Smooth muscle cell of bladder (primary cell): ENCODE data around the gene RGMA. TPM values are rescaled to one million over a fixed set of nuclear protein-coding genes. Genes with fewer than 3 reads are reported as not detected.

Experiments
- total RNA-seq: library from RNA; depleted of rRNA; stranded (reverse); fragments of >200 nt; gene quantifications from 2 replicates; pipeline ENCODE4 v1.2.3, GENCODE V29; 2014

Gene RGMA, protein sequence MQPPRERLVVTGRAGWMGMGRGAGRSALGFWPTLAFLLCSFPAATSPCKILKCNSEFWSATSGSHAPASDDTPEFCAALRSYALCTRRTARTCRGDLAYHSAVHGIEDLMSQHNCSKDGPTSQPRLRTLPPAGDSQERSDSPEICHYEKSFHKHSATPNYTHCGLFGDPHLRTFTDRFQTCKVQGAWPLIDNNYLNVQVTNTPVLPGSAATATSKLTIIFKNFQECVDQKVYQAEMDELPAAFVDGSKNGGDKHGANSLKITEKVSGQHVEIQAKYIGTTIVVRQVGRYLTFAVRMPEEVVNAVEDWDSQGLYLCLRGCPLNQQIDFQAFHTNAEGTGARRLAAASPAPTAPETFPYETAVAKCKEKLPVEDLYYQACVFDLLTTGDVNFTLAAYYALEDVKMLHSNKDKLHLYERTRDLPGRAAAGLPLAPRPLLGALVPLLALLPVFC
- 0.28 and 0.46 TPM in 2 replicates for total RNA-seq

DNA sequence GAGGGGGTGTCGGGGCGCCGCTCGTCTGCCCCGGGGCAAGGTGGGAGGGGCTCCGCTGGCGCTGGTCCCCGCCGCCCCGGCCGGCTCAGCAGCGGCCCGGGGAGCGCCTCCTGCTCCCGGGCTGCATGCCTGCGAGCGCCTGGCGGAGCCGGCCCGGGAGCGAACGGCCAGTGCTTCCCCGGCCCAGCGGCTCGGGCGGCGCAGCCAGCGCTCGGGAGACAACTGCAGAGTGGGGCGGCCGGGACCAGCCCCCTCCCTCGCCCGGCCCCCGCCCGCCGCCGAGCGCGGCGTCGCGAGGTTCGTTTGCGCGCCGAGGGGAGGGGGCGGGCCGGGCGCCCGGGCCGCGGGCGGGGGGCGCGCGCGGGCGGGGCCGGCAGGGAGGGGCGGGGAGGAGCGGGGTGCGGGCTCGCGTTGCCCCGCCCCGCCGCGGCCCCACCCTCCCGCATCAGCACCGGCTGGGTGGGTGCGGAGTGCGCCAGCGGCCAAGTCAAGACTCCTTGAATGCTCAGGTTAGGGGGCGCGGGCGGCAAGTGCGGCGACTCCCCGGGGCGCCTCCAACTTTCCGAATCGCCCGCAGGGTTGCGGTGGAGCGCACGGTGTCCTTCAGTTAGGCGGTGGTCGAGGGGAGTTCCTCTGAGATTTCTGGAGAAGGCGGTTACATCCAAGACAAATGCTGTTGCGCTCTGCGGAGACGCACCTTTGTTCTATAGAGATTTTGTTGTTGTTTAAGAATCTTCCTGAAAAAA is at the start of gene RGMA:
TSS of gene RGMA (minus strand) at position 231 of the 746 bp plus-strand sequence. CDS start 279 bp downstream, outside the sequence.

Other genes with a start within 250 kb of the RGMA start
- 60.7 and 73.9 TPM in 2 replicates for gene CHD2, start 188.9 kb downstream of the RGMA start, total RNA-seq